Amniotic stem cell (primary cell): Measurements from ENCODE around the gene CLCN1.
"Not testable (repeated sequence)": the region's sequence is repeated elsewhere in the genome, so short reads cannot be mapped to it uniquely, and the experiment has no call there.

Experiments
- DNase-seq: peaks from one replicate; lab custom pipeline; 2025; lab: John Stamatoyannopoulos, UW

The CLCN1 gene

GRCh38 chr7:143387156-143387975, 71.5 kb downstream of the CLCN1 start:
- no peak for DNase-seq

- no peak for DNase-seq
Measured at GRCh38 chr7:143388051-143388450, 72.1 kb downstream of the CLCN1 start.

GRCh38 chr7:143388491-143389101, 72.7 kb downstream of the CLCN1 start:
- DNase-seq: no peak

GRCh38 chr7:143389316-143390103, 73.6 kb downstream of the CLCN1 start:
- DNase-seq: no peak

- DNase-seq: no peak
Measured at GRCh38 chr7:143390104-143390772, 74.3 kb downstream of the CLCN1 start.

- DNase-seq: no peak
Measured at GRCh38 chr7:143390773-143391317, 74.9 kb downstream of the CLCN1 start.

GRCh38 chr7:143391462-143392404, 75.8 kb downstream of the CLCN1 start:
- DNase-seq: no peak

GRCh38 chr7:143392427-143392826, 76.5 kb downstream of the CLCN1 start:
- not testable (repeated sequence) for DNase-seq

- no peak for DNase-seq
Measured at GRCh38 chr7:143392875-143393266, 77.0 kb downstream of the CLCN1 start.

GRCh38 chr7:143393267-143394041, 77.5 kb downstream of the CLCN1 start:
- DNase-seq: no peak

- DNase-seq: no peak
Measured at GRCh38 chr7:143394068-143394467, 78.2 kb downstream of the CLCN1 start.

GRCh38 chr7:143394777-143395176, 78.9 kb downstream of the CLCN1 start:
- no peak for DNase-seq

- no peak for DNase-seq
Measured at GRCh38 chr7:143395187-143396149, 79.6 kb downstream of the CLCN1 start.

GRCh38 chr7:143396182-143396581, 80.3 kb downstream of the CLCN1 start:
- DNase-seq: no peak

- DNase-seq: no peak
Measured at GRCh38 chr7:143396625-143397556, 81.0 kb downstream of the CLCN1 start.

- no peak for DNase-seq
Measured at GRCh38 chr7:143397710-143398530, 82.0 kb downstream of the CLCN1 start.

GRCh38 chr7:143398616-143399015, 82.7 kb downstream of the CLCN1 start:
- no peak for DNase-seq
